NB4 (cell line): Measurements from ENCODE around the gene CMBL.

Experiments used
- CTCF ChIP-seq: IDR thresholded peaks from one replicate; pipeline ENCODE4 v1.5.1; 2012; ENCODE audit warnings: low read depth, low read length
- MAX ChIP-seq: IDR thresholded peaks from 2 replicates; pipeline ENCODE4 v1.6.1; 2011; ENCODE audit warnings: low read depth, low read length
- MYC ChIP-seq: IDR thresholded peaks from 2 replicates; pipeline ENCODE4 v1.6.1; 2011; ENCODE audit warnings: low read depth, low read length
- POLR2A ChIP-seq: IDR thresholded peaks from 2 replicates; pipeline ENCODE4 v1.6.1; 2011; ENCODE audit warnings: mild to moderate bottlenecking; ENCODE audit not compliant: insufficient read length; ENCODE audit errors: extremely low read depth

GRCh38 chr5:10286162-10286861, 21.4 kb downstream of the CMBL start:
- no peak for TF ChIP-seq CTCF
- TF ChIP-seq POLR2A, result no peak
- TF ChIP-seq MYC, result no peak
- no peak for TF ChIP-seq MAX
